ENCODE measurements around the gene TMEM97.

- no peak for TF ChIP-seq EZH2 (IDR thresholded peaks at IDR 0.05; ENCODE audit: insufficient read depth, poor library complexity, severe bottlenecking)
- no peak for TF ChIP-seq EZH2phosphoT487 (IDR thresholded peaks at IDR 0.05; ENCODE audit: insufficient read depth, low read depth)
These were observed 20.6 kb upstream of the TMEM97 start for GRCh38 chr17:28298449-28298848.

Data from GM23248 (cell line).